ENCODE results near the gene DCC.

DNA sequence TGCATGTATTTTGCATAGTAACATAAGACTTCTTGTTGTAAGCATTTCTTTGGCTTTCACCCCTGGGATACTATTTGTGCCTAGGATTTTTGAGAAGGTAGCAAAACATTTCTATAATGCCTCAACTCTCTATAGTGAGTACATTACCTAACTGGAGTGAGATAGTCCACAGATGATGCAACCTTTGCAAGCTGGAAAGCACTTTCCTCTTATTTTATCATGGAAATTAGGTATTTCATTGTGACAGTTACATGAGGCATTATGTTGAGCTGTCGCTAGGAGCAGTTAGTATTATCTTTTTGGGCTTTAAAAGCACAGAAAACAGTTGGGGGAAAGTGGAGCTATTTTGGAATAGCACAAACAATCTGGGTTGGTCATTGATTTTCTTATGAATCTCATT is 786.2 kb downstream of the DCC start:
- TF ChIP-seq CTCF (IDR thresholded peaks at IDR 0.05) (no peak), EP300 (IDR thresholded peaks at IDR 0.05) (no peak)

Data from tibial nerve (tissue), 4 donors.